Measurements from ENCODE around the gene MPRIP.

DNA sequence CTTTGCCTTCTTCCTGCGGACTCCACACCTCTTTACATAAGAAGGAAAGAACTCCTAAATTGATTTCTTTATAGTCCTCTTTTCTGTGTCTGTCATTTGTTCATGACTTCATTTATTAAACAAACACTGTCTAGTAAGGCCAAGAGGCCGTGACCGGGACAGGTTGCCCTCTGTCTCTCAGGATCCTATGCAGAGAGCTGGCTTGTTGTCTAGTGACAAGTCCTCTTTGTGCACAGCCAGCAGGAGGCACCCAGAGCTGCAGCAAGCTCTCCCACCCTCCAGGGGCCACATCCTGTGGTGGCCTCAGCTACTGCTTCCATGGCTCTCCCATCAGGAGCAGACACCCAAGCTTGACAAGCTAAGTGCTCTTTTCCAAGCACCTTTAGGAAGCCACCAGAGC, 113.3 kb downstream of the MPRIP start:
- TF ChIP-seq, protein P1, sequence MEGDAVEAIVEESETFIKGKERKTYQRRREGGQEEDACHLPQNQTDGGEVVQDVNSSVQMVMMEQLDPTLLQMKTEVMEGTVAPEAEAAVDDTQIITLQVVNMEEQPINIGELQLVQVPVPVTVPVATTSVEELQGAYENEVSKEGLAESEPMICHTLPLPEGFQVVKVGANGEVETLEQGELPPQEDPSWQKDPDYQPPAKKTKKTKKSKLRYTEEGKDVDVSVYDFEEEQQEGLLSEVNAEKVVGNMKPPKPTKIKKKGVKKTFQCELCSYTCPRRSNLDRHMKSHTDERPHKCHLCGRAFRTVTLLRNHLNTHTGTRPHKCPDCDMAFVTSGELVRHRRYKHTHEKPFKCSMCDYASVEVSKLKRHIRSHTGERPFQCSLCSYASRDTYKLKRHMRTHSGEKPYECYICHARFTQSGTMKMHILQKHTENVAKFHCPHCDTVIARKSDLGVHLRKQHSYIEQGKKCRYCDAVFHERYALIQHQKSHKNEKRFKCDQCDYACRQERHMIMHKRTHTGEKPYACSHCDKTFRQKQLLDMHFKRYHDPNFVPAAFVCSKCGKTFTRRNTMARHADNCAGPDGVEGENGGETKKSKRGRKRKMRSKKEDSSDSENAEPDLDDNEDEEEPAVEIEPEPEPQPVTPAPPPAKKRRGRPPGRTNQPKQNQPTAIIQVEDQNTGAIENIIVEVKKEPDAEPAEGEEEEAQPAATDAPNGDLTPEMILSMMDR (IDR thresholded peaks at IDR 0.05): no peak
- no peak for TF ChIP-seq POLR2A (IDR thresholded peaks at IDR 0.05)

Data from body of pancreas (tissue), 4 donors.